Activated naive CD4-positive, alpha-beta T cell treated with anti-CD3 and anti-CD28 coated beads, Interleukin-2, amount 50 U/mL, for 16 hours (primary cell): Measurements from ENCODE around the gene ZFAND3.

Experiments used
- DNase-seq: peaks from one replicate; pipeline ENCODE4 v3.0.0-alpha.2; 2020

ZFAND3 gene

DNA sequence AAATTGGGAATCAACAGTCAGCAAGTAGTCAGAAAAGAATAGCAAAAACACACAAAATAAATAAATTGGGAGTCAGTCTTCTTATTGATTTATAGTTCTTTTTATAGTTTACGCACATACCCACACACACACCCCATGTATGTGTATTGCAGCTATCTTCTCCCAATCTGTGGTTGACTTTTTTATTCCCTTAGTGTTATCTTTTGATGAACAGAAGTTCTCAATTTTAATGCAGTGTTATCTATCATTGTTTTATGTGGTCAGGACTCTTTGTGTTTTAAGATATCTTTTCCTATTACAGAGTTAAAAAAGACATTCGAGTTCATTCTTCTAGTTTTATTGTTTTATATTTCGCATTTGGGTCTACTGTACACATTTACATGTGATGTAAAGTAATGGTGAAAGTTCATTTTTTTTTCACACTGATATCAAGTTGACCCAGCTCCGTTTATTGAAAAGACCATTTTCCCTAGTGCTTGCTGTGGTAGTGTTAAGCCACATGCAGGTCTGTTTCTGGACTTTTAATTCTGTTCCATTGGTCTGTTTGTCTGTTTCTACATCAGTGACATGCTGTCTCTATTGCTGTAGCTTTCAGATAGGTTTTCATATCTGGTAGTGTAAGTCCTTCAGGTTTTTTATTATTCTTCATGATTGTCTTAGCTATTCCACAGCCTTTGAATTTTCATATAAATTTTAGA is 78.4 kb downstream of the ZFAND3 start:
- DNase-seq = no peak

DNA sequence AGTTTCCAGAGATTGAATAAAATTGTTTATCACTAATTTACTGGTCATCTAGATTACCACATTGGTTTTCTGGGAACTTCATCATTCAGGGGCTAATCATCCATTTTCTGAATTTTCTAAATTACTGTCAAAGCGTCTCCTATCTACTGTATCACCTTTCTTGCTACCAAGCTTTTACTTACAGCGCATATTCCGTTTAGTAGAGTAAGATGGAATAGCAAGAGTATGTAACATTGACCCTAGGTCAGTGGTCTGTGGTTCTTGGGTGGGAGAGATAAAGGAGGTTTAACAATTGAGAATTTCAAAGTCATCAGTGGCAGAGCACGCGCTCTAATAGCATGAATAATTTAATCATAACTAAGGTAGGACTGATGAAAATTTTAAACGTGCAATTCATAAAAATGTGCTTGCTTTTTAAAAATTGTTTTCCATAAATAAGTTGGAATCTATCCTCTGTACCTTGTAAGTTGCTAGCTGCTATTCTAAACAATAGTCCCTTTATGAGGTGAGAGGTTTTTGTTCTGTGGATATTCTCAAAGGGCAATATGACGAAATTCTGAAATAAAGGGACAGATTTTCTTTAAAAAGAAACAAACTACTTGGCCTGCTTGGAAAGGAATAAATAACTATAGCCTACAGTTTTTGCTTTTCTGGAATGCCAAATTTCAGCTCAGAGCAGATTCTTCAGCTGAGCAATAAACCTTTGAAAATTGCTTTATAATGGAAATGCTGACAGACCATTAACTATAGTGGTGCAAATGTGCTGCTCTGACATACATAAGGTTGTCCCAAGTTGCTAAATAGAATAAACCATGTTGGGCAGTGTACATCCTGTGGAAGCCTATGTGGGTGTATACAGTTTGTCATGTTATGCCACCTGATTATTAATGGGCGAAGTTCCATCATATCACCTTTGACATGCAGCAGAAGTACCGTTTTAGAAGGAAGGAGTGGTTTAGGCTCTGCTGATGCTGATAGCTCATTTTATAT is 84.1 kb downstream of the ZFAND3 start:
- no peak for DNase-seq

DNA sequence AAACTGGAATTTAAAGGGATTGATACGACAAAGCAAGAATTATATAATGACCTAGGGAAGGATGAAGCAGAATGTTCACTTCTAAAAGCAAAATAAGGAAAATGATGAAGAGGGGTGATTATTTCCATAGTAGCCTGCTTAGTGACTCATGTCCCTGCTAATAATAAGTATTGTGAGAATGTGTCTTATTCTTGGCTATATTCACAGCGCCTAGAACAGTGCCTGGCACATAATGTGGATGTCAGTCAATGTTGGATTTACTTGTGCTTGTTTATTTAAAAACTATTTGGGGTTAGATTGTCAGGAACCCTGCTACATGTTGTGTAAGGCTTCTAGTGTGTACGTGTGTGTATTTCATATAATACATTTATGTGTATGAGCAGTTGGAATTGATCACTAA is 85.1 kb downstream of the ZFAND3 start:
- DNase-seq = no peak

DNA sequence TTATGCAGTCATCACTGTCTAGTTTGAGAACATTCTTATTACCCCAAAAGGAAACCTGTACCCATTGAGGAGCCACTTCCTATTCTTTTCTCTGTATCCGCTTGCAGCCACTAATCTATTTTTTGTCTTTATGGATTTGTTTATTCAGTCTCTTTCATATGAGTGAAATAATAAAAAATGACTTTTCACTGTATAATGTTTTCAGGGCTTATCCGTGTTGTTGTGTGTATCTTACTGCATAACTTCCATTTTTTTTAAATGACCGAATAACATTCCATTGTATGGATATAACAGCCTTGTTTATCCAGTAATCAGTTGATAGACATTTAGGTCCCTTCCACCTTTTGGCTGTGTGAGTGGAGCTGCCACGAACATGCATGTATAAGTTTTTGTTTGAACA is 86.6 kb downstream of the ZFAND3 start:
- no peak for DNase-seq

DNA sequence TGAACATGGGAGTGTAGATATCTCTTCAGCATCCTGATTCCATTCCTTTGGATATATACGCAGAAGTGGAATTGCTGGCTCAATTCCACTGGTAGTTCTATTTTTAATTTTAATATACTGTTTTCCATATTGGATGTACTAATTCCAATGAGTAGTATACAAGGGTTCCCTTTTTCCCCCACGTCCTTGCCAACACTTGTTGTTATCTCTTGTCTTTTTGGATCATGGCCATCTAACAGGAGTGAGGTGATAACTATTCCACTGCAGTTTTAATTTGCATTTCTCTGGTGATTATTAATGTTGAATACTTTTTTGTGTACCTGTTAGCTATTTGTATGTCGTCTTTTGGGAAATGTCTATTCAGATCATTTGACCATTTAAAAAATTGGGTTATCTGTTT is 91.5 kb downstream of the ZFAND3 start:
- no peak for DNase-seq

DNA sequence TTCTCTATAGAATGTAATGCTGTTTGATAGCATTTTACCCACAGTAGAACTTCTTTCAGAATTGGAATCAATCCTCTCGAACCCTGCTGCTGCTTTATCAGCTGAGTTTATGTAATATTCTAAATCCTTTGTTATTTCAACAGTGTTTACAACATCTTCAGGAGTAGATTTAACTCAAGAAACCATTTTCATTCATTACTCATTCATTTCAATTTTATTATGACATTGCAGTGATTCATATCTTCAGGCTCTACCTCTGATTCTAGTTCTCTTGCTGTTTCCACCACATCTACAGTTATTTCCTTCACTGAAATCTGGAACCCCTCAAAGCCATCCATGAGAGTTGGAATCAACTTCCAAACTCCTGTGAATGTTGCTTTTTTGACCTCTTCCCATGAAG is 93.7 kb downstream of the ZFAND3 start:
- DNase-seq = no peak

DNA sequence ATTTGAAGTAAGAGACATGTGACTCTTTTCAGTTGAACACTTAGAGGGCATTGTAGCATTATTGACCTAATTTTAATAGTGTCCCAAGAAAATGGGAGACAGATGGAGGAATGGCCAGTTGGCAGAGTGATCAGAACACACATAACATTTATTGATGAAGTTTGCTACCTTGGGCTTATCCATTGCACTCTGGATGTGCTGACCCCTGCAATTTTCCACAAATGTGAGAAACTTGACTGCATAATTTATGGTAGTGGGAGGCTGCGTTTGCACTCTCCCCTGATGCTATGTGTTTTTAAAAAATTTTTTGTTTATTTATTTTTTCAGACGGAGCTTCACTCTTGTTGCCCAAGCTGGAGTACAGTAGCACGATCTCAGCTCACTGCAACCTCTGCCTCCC is 95.9 kb downstream of the ZFAND3 start:
- DNase-seq = no peak

DNA sequence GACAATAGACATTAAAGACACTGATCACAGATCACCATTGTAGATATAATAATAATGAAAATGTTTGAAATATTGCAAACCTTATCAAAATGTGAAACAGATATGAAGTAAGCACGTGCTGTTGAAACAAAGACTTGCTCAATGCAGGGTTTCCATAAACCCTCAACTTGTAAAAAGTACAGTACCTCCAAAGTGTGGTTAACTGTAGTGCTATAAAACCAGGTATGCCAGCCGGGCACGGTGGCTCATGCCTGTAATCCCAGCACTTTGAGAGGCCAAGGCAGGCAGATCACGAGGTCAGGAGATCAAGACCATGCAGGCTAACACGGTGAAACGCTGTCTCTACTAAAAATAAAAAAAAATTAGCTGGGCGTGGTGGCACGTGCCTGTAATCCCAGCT is 96.6 kb downstream of the ZFAND3 start:
- no peak for DNase-seq

DNA sequence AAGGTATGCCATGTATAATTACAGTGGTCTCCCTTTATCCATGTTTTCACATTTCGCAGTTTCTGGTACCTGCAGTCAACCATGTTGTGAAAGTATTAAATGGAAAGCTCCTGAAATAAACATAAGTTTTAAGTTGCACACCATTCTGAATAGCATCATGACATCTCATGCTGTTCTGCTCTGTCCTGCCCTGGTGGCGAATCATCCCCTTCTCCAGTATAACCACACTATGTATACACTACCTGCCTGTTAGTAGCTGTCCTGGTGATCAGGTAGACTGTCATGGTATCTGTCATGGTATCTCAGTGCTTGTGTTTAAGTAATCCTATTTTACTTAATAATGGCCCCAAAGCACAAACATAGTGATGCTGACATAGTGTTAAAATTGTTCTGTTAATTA is 97.1 kb downstream of the ZFAND3 start:
- DNase-seq = no peak

DNA sequence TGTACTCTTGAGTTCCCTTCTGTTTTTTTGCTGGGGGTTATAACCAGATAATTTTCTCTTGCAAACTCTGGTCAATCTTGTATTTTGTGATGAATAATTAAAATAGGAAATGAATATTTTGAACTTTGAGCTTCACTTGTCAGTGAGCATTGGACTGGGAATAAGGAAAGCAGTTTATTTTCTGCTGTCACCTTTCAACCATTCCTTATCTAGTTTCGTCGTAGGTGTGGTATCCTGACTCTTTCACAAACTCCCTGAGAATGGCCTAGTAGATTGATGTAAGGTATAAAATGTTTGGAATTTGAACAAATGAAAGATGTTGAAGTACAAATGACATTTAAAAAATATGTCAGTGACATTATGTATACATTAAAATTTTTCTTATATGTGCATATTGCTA is 98.0 kb downstream of the ZFAND3 start:
- DNase-seq = no peak

DNA sequence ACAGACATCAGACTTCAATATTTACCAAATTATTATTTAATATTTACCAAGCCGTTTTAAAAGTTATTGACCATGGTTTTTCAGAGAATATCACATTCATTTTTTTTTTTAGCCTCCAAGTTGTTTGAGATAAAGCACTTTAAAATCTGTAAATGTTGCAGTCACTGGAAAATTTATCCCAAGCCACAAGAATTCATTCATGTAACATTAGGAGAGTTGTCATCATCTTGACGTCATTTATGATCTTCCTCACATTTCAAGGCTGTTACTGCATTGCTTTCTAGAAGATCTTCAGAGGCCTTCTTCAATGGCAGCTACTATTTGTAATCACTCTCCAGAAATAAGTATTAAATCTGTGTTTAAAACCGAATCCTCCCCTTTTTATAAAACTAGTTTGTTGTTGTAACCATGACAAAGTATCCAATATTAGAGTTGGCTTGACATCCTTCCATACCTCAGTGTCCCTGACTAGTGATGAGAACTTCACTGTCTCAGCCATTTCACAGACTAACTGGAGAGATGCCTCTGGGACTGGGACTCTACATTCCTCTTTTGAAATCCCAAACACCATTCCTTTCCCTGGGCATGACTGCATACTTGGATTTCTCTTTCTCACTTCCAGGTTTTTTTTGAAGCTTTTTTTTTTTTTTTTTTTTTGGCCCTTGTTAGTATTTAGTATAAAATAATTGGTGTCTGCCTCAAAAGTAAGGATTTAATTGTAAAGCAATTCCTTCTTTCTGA is 100.1 kb downstream of the ZFAND3 start:
- no peak for DNase-seq

DNA sequence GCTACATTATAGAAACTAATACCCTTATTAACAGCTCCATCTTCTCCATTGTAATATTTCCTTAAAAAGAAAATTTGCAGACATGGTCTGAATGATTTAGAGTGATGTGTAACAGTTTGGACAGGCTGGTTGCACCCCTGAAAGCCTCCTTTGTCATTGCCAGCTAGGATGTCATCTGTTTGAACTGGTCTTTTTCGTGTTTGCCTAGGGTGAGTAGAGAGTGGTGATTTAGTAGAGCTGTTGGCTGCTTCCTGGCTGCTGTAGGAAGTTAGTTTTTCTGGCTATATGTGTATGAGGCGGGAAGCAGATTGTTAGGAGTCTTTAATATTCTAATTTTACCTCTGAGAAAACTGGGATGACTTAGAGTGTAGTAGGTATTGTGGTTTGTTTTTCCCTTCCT is 101.1 kb downstream of the ZFAND3 start:
- DNase-seq = no peak

DNA sequence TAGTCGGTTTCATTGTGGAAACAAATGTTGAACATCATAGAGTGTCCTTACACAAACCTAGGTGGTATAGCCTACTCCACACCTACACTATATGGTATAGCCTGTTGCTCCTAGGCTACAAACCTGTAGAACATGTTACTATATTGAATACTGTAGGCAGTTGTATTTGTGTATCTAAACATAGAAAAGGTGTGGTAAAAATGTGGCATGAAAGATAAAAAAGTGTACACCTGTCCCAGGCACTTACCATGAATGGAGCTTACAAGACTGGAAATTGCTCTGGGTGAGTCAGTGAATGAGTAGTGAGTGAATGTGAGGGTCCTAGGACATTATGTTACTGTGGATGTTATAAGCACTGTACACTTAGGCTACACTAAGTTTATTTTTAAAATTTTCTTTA is 103.0 kb downstream of the ZFAND3 start:
- no peak for DNase-seq

DNA sequence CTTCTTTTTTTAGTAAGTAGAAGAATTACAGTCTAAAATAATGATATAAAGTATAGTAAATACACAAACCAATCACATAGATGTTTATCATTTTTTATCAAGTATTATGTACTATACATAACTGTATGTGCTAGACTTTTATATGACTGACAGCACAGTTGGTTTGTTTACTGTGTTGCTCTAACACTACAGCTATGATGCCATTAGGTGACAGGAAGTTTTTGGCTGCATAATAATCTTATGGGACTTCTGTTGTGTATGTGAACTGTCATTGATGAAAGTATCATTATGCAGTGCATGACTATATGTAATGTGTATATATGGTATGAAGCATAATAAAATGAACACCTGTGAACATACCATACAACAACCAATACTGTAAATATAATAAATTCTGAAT is 104.0 kb downstream of the ZFAND3 start:
- no peak for DNase-seq

DNA sequence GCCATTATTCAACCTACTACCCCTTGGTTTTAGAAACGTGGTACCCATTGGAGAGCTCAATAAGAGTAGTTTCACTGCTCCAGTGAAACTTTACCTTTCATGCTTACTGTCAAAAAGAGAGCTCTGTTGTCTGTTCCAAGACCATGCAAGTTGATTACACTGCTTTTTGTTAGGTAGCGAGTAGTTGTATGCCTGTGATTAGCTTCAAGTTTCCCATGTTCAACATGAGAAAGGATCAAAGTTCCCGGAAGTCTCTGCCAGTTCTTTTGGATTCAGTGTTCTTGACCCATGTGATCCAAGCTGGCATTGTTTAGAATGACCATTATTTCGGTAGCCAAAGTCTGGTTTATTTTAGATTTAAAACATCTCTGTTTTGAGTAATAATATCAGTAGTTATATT is 107.1 kb downstream of the ZFAND3 start:
- DNase-seq = no peak

DNA sequence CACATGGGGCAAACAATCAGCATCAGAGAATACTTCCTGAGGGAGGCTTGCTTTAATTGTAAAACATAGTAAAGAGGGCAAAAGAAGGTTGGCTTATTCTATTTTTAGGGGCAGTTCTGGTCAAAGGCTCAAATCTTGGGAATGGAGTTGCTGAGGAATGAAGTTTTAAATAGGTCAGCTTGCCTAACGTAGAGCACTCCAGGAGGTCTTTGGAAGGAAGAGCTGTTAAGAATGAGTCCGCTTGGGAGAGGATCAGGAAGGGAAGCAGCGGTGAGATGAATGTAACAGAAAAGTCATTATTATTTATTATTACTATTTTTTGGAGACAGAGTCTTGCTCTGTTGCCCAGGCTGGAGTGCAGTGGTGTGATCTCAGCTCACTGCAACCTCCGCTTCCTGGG is 108.7 kb downstream of the ZFAND3 start:
- no peak for DNase-seq

DNA sequence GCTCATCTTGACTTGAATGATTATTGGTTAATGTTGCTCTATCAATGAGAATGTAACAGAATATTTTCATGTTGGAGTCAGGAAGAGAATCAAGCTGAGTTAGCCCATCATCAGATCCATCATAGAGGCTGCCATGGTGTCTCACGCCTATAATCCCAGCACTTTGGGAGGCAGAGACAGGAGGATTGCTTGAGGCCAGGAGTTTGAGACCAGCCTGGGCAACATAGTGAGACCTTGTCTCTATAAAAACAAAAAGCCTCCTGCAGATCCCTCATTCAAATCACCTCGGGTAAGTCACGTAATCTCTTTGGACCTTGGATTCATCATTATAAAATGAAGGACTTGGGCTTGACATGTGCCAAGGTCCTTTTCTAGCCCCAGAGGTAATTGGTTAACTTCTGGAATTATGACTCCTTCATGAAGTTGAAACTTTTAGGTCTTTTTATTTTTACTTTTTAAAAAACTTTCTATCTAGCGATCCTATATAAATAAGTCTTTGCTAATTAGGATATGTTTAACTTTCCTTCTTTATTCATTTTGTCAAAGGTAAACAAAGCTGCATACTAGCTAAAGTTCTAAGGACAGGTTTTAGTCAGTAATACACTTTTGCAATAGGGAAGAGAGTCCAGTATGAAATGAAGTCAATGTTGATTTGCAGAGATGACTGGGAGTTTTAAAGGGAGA is 110.9 kb downstream of the ZFAND3 start:
- no peak for DNase-seq

DNA sequence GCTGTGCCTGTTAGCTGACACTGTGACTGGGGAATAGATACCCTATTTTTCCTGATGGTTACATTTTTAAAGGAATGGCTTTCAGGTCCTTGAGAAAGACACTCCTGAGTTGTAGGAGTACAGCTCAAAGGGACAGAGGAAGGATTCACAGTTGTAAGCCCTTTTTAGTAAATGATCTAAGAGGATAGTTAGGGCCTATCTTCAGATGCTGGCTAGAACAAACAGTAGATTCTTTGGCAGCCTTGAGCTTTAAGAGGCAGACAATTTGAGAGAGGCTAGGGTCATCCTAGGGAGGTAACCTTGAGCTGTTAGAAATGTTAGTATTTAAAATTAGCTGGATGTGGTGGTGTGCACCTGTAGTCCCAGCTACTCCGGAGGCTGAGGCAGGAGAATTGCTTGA is 111.5 kb downstream of the ZFAND3 start:
- no peak for DNase-seq

DNA sequence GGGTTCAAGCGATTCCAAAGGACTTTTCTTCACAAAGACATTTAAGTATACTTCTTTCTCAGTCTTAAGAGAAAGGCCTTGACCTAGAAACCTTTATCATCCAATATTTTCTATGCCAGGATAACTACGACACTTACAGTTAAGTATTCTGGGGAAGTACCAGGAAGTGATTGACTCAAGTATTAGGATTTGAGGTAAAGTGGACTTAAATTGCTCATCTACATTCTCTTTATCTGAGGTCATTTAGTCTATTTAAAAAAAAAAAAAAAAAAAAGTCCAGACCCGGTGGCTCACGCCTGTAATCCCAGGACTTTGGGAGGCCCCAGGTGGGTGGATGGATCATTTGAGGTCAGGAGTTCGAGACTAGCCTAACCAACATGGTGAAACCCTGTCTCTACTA is 114.7 kb downstream of the ZFAND3 start:
- DNase-seq = no peak

DNA sequence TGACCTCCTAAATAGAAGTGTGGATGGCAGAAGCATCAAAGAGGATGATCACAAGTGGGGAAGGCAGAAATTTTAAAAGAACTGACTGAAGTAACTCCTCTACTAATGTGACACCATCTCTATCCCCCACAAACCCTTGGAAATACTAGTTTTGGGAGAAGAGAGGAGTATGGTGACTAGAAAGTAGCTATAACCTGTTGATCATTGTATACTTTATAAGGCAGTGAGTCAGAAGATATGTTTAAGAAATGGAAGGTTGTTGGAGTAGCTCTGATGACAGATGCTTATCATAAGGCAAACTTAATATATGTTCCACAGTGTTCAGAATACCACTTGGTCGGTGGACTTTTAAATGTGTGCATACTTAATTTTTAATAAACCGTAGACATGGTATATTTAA is 116.6 kb downstream of the ZFAND3 start:
- DNase-seq = no peak

DNA sequence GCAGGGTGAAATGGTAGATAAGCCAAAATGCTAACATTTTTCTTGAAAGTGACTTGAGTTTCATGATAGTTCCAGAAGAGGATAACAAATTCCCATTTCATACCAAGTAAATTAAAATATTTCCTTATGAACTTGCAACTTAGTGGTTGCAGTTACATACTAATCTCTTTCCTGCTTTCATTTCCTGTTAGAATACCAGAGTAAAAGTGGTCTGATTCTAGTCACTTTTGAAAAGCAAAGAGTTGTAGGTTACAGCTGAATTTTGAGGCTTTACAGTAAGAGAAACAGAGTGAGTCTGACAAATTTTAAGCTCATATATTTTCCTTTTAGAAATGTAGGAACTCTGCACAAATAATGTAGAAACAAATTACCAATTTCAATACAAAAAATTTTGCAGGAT is 117.4 kb downstream of the ZFAND3 start:
- no peak for DNase-seq

DNA sequence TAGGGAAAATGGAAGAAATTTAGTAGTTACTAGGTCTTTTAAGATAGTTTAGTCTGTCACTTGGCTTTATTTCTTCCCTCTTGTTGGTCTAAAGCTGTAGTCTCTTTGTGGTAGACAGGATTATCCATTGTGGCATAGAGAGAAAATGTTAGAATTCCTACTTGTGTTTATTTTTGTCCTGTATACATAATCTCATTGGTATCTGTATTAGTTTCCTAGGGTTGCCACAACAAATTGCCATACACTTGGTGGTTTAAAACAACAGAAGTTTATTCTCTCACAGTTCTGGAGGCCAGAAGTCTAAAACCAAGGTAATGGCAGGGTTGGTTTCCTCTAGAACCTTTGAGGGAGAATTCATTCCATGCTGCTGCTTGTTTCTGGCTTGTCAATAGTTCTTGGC is 119.4 kb downstream of the ZFAND3 start:
- no peak for DNase-seq
